Thyroid gland (tissue), 4 donors: Measurements from ENCODE around the gene TTC39B.

Experiments
- CTCF ChIP-seq, 6 experiments: fragments of 200-600 bp in 3 of 6; fragments of 450-650 bp in 3 of 6; sonication (generic) in 3 of 6; IDR thresholded peaks; one replicate each; pipeline ENCODE4 v1.5.1; 2016 to 2019; ENCODE audit warnings: antibody characterized with exemption in 6 of 6, mild to moderate bottlenecking in 2 of 6, inconsistent platforms in 1 of 6, moderate library complexity in 1 of 6
- POLR2A ChIP-seq, 2 donors: fragments of 450-650 bp; IDR thresholded peaks; one replicate each; pipeline ENCODE4 v1.6.1; 2017; ENCODE audit warnings: antibody characterized with exemption in 2 of 2, mild to moderate bottlenecking in 2 of 2, moderate library complexity in 1 of 2

GRCh38 chr9:15227491-15227890, 79.5 kb downstream of the TTC39B start:
- no peak for TF ChIP-seq CTCF (IDR thresholded peaks at IDR 0.05)
- TF ChIP-seq POLR2A (IDR thresholded peaks at IDR 0.05): no peak
